HT1080 (cell line): ENCODE data around the gene RPIA. TPM values are rescaled to one million over a fixed set of nuclear protein-coding genes. Genes with fewer than 3 reads are reported as not detected.
A peak's percentile ranks its signal among the peaks of the same experiment; 100 is the strongest.
"Not testable (repeated sequence)": the region's sequence is repeated elsewhere in the genome, so short reads cannot be mapped to it uniquely, and the experiment has no call there.

Experiments
- DNase-seq: peaks from one replicate; pipeline ENCODE4 v3.0.0-alpha.2; 2015; ENCODE audit warnings: low read depth
- total RNA-seq: library from RNA; depleted of rRNA; stranded (reverse); fragments of >200 nt; shearing (Covaris generic); gene quantifications from 2 replicates; pipeline ENCODE4 v1.2.3, GENCODE V29; 2014

The RPIA gene
- total RNA-seq, 1 experiment from 2014 or later = 25.3 TPM

- DNase-seq = peak; percentile 80
Observed at GRCh38 chr2:88729061-88729745, 37.7 kb downstream of the RPIA start.

- no peak for DNase-seq
Observed at GRCh38 chr2:88733155-88733902, 41.9 kb downstream of the RPIA start.

GRCh38 chr2:88735133-88735532 is 43.7 kb downstream of the RPIA start:
- DNase-seq = no peak

GRCh38 chr2:88735853-88736252 is 44.4 kb downstream of the RPIA start:
- peak; percentile 31 for DNase-seq

- no peak for DNase-seq
Observed at GRCh38 chr2:88736437-88736836, 45.0 kb downstream of the RPIA start.

- DNase-seq = peak; percentile 28
Observed at GRCh38 chr2:88737385-88737784, 45.9 kb downstream of the RPIA start.

GRCh38 chr2:88738271-88738670 is 46.8 kb downstream of the RPIA start:
- no peak for DNase-seq

GRCh38 chr2:88739985-88740600 is 48.6 kb downstream of the RPIA start:
- peak; percentile 59 for DNase-seq

GRCh38 chr2:88746929-88747490 is 55.5 kb downstream of the RPIA start:
- DNase-seq = no peak

GRCh38 chr2:88747990-88748389 is 56.5 kb downstream of the RPIA start:
- DNase-seq = no peak

- DNase-seq = no peak
Observed at GRCh38 chr2:88751768-88752167, 60.3 kb downstream of the RPIA start.

- peak; percentile 22 for DNase-seq
Observed at GRCh38 chr2:88753833-88754584, 62.5 kb downstream of the RPIA start.

- DNase-seq = no peak
Observed at GRCh38 chr2:88754585-88755320, 63.3 kb downstream of the RPIA start.

- no peak for DNase-seq
Observed at GRCh38 chr2:88755836-88756235, 64.4 kb downstream of the RPIA start.

- no peak for DNase-seq
Observed at GRCh38 chr2:88757025-88757424, 65.6 kb downstream of the RPIA start.

- not testable (repeated sequence) for DNase-seq
Observed at GRCh38 chr2:88758702-88759101, 67.2 kb downstream of the RPIA start.

GRCh38 chr2:88760819-88761598 is 69.5 kb downstream of the RPIA start:
- DNase-seq = no peak

GRCh38 chr2:88764141-88764849 is 72.8 kb downstream of the RPIA start:
- no peak for DNase-seq

- no peak for DNase-seq
Observed at GRCh38 chr2:88764850-88765153, 73.3 kb downstream of the RPIA start.
